ENCODE results near the gene RADIL. TPM values are rescaled to one million over a fixed set of nuclear protein-coding genes. Genes with fewer than 3 reads are reported as not detected.

Gene RADIL
- total RNA-seq, 4 donors from 2014 or later = 0.80 to 6.2 (median 1.7) TPM

DNA sequence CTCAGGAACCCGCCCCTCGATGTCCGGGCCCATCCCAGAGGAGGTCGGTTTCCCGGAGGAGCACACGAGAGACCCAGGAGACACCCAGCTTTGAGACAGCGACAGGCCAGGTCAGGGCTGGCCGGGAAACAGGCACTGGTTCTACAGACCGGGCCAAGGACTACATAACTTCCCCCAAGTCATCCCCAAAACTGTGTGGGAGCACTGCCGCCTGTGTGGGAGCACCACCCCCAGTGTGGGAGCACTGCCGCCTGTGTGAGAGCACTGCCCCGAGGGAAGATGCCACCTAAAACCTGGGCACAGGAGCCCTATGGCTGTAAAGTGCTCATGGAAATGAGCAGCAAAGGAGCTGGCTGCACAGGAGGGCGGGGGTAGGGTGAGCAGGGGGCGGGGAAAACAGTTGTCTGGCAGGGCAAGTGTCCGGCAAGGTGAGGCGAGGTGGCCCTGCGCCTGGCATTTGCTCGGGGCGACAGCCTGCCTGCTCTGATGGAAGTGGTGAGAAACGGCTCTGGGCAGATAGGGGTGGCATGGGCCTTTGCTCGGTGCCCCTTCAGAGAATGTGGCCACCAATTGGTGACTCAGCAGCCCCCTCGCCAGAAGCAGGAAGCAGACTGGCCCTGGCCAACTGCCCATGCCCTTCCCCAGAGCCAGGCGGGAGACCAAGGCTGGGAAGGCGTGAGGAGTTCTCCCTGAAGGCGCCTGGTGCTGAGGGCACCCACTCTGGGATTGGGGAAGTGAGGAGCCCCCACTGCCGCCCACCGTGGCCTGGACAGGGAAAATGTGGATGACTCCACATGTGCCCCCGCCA lies 47.9 kb downstream of the RADIL start:
- WGBS, 2 donors (ENCODE audit: low coverage in 1 of 2) = 83% methylated on average over 26 of the region's 28 CpGs; no CpG with 5 or more reads in 1 of the 2 donors
- no peaks in the 10 kb centered on the region for H3K9me3 ChIP-seq
- DNase-seq = no peak

DNA sequence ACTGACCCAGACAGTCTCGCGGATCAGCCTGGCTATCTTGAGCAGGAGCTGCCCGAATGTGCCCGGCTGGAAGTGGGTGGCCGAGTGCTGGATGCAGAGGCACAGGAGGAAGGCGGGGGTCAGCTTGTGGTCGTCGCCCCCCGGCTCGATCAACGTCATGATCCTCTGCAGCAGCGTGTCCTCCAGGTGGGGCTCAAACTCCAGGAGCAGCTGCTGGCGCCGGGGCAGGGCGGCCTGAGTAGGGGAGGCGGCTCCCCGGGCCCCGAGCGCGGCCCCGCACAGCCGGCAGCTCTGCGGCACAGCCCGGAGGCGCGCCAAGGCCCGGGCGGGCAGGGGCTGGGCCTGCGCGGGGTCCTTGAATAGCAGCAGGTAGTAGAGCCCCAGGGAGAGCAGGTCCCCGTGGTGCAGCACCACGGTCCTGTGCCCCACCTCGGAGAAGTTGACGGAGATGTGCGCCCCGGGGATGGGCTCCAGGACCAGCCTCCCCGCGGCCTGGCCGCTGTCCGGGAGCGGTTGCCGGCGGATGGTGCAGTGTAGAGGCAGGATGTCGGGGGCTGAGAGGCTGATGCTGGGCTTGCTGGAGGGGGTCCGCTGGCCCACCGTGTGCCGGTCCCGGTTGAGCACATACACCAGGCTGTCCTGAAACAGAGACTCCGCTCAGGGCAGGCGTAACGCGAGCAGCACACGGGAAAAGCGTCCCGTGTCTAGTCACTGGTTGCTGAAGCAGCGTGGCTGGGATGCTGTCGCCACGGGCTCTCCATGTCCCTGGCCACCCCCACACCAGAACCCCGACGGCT lies 48.7 kb downstream of the RADIL start:
- TF ChIP-seq EP300 (IDR thresholded peaks at IDR 0.05; ENCODE audit: low read depth) (no peak), POLR2AphosphoS5 (IDR thresholded peaks at IDR 0.05) (no peak), POLR2A (IDR thresholded peaks at IDR 0.05) (no peak)
- TF ChIP-seq, protein P1, sequence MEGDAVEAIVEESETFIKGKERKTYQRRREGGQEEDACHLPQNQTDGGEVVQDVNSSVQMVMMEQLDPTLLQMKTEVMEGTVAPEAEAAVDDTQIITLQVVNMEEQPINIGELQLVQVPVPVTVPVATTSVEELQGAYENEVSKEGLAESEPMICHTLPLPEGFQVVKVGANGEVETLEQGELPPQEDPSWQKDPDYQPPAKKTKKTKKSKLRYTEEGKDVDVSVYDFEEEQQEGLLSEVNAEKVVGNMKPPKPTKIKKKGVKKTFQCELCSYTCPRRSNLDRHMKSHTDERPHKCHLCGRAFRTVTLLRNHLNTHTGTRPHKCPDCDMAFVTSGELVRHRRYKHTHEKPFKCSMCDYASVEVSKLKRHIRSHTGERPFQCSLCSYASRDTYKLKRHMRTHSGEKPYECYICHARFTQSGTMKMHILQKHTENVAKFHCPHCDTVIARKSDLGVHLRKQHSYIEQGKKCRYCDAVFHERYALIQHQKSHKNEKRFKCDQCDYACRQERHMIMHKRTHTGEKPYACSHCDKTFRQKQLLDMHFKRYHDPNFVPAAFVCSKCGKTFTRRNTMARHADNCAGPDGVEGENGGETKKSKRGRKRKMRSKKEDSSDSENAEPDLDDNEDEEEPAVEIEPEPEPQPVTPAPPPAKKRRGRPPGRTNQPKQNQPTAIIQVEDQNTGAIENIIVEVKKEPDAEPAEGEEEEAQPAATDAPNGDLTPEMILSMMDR (IDR thresholded peaks at IDR 0.05) = no peak
- WGBS, 2 donors (ENCODE audit: low coverage in 1 of 2) = 91% methylated on average over 55 of the region's 60 CpGs; no CpG with 5 or more reads in 1 of the 2 donors
- Histone ChIP-seq H3K4me1 (no peaks in the 10 kb centered on the region), H3K9me3 (no peaks in the 10 kb centered on the region), H3K4me3 (no peak overlapping the region), H3K36me3 (no peaks in the 10 kb centered on the region), H3K27ac (no peak overlapping the region), H3K27me3 (no peaks in the 10 kb centered on the region)
- DNase-seq = no peak
- in situ Hi-C loops (cut with MboI; ENCODE audit: low pct_ligation_motif_present in 1 of 4, low pct_unique_long_range_greater_than_20kb in 1 of 4, low sequenced_read_pairs in 3 of 4) (loop anchor here in 3 of 4 donors (25.0 kb wide), 1 partner anchor 253 kb away; no protein-coding TSS in a partner anchor), intact Hi-C loops (cut with DNase I; ENCODE audit: low total_unique reads) (no loop called here)

More for the DNA sequence above, 47.9 kb downstream of the RADIL start:
- no peak overlapping the region for H3K27ac ChIP-seq
- H3K36me3 ChIP-seq = no peaks in the 10 kb centered on the region
- H3K4me1 ChIP-seq = no peaks in the 10 kb centered on the region
- in situ Hi-C loops (cut with MboI; ENCODE audit: low pct_ligation_motif_present in 1 of 4, low pct_unique_long_range_greater_than_20kb in 1 of 4, low sequenced_read_pairs in 3 of 4) = loop anchor here in 3 of 4 donors (25.0 kb wide), 1 partner anchor 252 kb away; no protein-coding TSS in a partner anchor
- intact Hi-C loops (cut with DNase I; ENCODE audit: low total_unique reads) = no loop called here
- H3K27me3 ChIP-seq = no peaks in the 10 kb centered on the region
- H3K4me3 ChIP-seq = no peak overlapping the region
- TF ChIP-seq POLR2A (IDR thresholded peaks at IDR 0.05) (no peak), POLR2AphosphoS5 (IDR thresholded peaks at IDR 0.05) (no peak), EP300 (IDR thresholded peaks at IDR 0.05; ENCODE audit: low read depth) (no peak)
- TF ChIP-seq, protein P1 (IDR thresholded peaks at IDR 0.05) = no peak

DNA sequence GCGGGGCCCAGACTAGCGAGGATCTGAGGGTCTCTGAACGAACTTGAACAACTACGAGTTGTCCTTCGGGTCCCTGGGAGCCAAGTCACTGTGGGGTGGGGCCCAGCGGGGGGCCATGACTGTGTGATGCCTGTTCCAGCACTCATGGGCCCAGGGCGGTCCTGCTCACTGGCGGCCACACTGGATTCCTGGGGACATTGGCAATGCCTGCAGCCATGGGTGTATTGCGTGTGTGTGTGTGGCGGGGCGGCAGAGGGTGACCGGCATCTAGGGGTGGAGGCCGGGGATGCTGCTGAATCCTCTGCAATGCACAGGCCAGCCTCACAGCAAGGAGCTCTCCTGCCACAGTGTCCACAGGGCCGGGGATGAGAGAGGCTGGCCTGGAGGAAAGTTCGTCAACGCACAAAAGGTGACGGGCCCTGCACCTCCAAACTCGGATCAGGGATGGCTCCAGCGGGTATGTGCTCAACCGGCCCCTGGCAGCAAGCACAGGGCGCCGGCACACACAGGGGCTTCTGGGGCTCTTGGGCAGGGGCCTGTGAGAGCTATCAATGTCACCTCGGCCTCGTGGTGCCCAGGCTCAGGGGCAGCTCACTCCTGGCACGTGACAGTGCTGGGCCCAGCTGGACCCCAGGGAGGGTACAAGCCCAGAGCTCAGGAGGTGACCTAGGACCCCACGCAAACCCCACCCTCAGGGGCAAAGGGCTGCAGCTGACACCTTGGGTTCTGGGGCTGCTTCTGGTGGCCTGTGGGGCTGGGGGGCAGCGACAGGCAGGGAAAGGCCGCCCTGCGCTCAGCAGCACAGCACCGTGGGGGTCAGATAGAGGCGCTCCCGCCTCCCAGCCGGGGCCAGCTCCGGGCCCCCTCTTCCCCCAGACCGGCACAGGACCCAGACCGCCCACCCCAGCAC lies 49.6 kb downstream of the RADIL start:
- in situ Hi-C loops (cut with MboI; ENCODE audit: low pct_ligation_motif_present in 1 of 4, low pct_unique_long_range_greater_than_20kb in 1 of 4, low sequenced_read_pairs in 3 of 4) = loop anchor here in 3 of 4 donors (25.0 kb wide), 1 partner anchor 253 kb away; no protein-coding TSS in a partner anchor
- H3K4me1 ChIP-seq = no peaks in the 10 kb centered on the region
- H3K9me3 ChIP-seq = no peaks in the 10 kb centered on the region
- no peaks in the 10 kb centered on the region for H3K36me3 ChIP-seq
- H3K27ac ChIP-seq = no peak overlapping the region
- TF ChIP-seq POLR2AphosphoS5 (IDR thresholded peaks at IDR 0.05) (no peak), POLR2A (IDR thresholded peaks at IDR 0.05) (no peak), EP300 (IDR thresholded peaks at IDR 0.05; ENCODE audit: low read depth) (no peak)
- TF ChIP-seq, protein P1 (IDR thresholded peaks at IDR 0.05) = no peak
- H3K4me3 ChIP-seq = no peak overlapping the region
- 84% methylated on average over 33 of the region's 36 CpGs; no CpG with 5 or more reads in 1 of the 2 donors for WGBS, 2 donors (ENCODE audit: low coverage in 1 of 2)
- no peak for DNase-seq
- intact Hi-C loops (cut with DNase I; ENCODE audit: low total_unique reads) = no loop called here
- H3K27me3 ChIP-seq = no peaks in the 10 kb centered on the region
